HepG2 (cell line): ENCODE results near the gene CCDC73. TPM values are rescaled to one million over a fixed set of nuclear protein-coding genes. Genes with fewer than 3 reads are reported as not detected.

Experiments
- ATAC-seq: fragments of 200-7000 bp; cut with Tn5 transposase; 3 replicates; pipeline ENCODE4 v1.9.1; 2020; ENCODE audit warnings: mild to moderate bottlenecking, moderate library complexity
- BruUV-seq: library from RNA; stranded (reverse); fragments of 400-500 nt; replicated peaks from 2 replicates; lab custom pipeline; 2021; lab: Mats Ljungman, UMichigan
- CTCF ChIA-PET: fragments of 300-600 bp; formaldehyde crosslinking; extraction: SDS; loops from one replicate; lab custom pipeline; 2021; ENCODE audit warnings: low total read pairs, inconsistent platforms, low intra/inter-chr PET ratio; lab: Yijun Ruan, JAX
- POLR2A ChIA-PET: fragments of 350-600 bp; sonication (Branson Sonifier 250); formaldehyde crosslinking; loops from one replicate; lab custom pipeline; 2020; ENCODE audit warnings: antibody characterized with exemption, inconsistent platforms; lab: Yijun Ruan, JAX
- DNase-seq: peaks from one replicate; pipeline ENCODE4 v3.0.0-alpha.2; 2015; ENCODE audit warnings: low spot score
- FAIRE-seq: peaks from 3 replicates; lab custom pipeline; 2011; peaks lifted over from hg19 to GRCh38; lab: Jason Lieb, UNC
- H2AFZ ChIP-seq: one replicate; pipeline ENCODE4 v1.6.1; 2011; ENCODE audit warnings: low read length, inconsistent platforms
- H3K27ac ChIP-seq: fragments of 300-600 bp; 3 replicates; pipeline ENCODE4 v1.8.0; 2011; ENCODE audit warnings: mixed run types, mild to moderate bottlenecking, mixed read lengths, low read length, inconsistent platforms; ENCODE audit not compliant: insufficient read depth; ENCODE audit errors: extremely low read length
- H3K27me3 ChIP-seq, 2 experiments: fragments of 200-600 bp in 1 of 2; 2 replicates in 1 of 2; 3 replicates in 1 of 2; pipeline versions ENCODE4 v1.6.0 to v1.8.0; 2011; ENCODE audit warnings: low read length in 2 of 2, mild to moderate bottlenecking in 2 of 2, moderate library complexity in 2 of 2, inconsistent platforms in 1 of 2; ENCODE audit not compliant: insufficient read depth in 2 of 2, control insufficient read depth in 1 of 2
- H3K36me3 ChIP-seq, 2 experiments: fragments of 200-600 bp in 1 of 2; replicated peaks in 1 of 2; 2 replicates in 1 of 2; 3 replicates in 1 of 2; pipeline versions ENCODE4 v1.5.1 to v1.8.0; 2011; ENCODE audit warnings: low read length in 2 of 2, inconsistent platforms in 1 of 2; ENCODE audit not compliant: insufficient read depth in 2 of 2, control insufficient read depth in 1 of 2
- H3K4me1 ChIP-seq: 2 replicates; pipeline ENCODE4 v1.5.1; 2012; ENCODE audit warnings: low read length, inconsistent platforms; ENCODE audit not compliant: insufficient read depth
- H3K4me2 ChIP-seq: 2 replicates; pipeline ENCODE4 v1.6.0; 2011; ENCODE audit warnings: low read depth, low read length, inconsistent platforms
- H3K4me3 ChIP-seq, 3 experiments: fragments of 200-600 bp in 1 of 3; sonication (generic), shearing (Covaris generic) in 1 of 3; replicated peaks in 1 of 3; 2 replicates each; pipeline ENCODE4 v1.5.1; 2011 to 2016; ENCODE audit warnings: low read length in 3 of 3, inconsistent platforms in 2 of 3, low read depth in 2 of 3, mild to moderate bottlenecking in 2 of 3, control low read depth in 1 of 3, mixed read lengths in 1 of 3; ENCODE audit not compliant: insufficient read depth in 1 of 3
- H3K79me2 ChIP-seq: one replicate; pipeline ENCODE4 v1.6.1; 2011; ENCODE audit warnings: low read length, inconsistent platforms; ENCODE audit not compliant: insufficient read depth
- H3K9ac ChIP-seq: 2 replicates; pipeline ENCODE4 v1.6.0; 2011; ENCODE audit warnings: mild to moderate bottlenecking, low read depth, low read length, inconsistent platforms; ENCODE audit not compliant: insufficient read depth
- H3K9me3 ChIP-seq: 2 replicates; pipeline ENCODE4 v1.5.1; 2012; ENCODE audit warnings: mild to moderate bottlenecking, low read length
- H4K20me1 ChIP-seq: 2 replicates; pipeline ENCODE4 v1.6.0; 2011; ENCODE audit warnings: inconsistent platforms, mild to moderate bottlenecking, low read length, moderate library complexity; ENCODE audit not compliant: insufficient read depth
- AGO1 ChIP-seq: fragments of 200-400 bp; formaldehyde crosslinking; IDR thresholded peaks from 2 replicates; pipeline ENCODE4 v1.6.1; 2017; ENCODE audit warnings: mild to moderate bottlenecking, low read depth, low read length, moderate library complexity; ENCODE audit not compliant: poor library complexity, severe bottlenecking
- ARID3A ChIP-seq: IDR thresholded peaks from 2 replicates; pipeline ENCODE4 v1.6.1; 2012; ENCODE audit warnings: low read depth, low read length, improper control_type of control experiment
- CBX5 ChIP-seq: sonication (generic); formaldehyde crosslinking; IDR thresholded peaks from 2 replicates; pipeline ENCODE4 v1.4.0; 2020; ENCODE audit warnings: missing genetic modification reagents, borderline replicate concordance
- FLYWCH1 ChIP-seq: sonication (generic); formaldehyde crosslinking; IDR thresholded peaks from 2 replicates; pipeline ENCODE4 v1.8.1; 2023; ENCODE audit warnings: mild to moderate bottlenecking, missing genetic modification reagents
- KAT8 ChIP-seq: IDR thresholded peaks from 2 replicates; pipeline ENCODE4 v1.6.1; 2016; ENCODE audit warnings: missing genetic modification reagents, missing compliant biosample characterization
- MAFF ChIP-seq: IDR thresholded peaks from 2 replicates; pipeline ENCODE4 v1.6.1; 2011; ENCODE audit warnings: low read depth, low read length, improper control_type of control experiment
- NR0B2 ChIP-seq: sonication (generic); formaldehyde crosslinking; IDR thresholded peaks from 2 replicates; pipeline ENCODE4 v1.4.0; 2020; ENCODE audit warnings: mild to moderate bottlenecking, missing genetic modification reagents
- NR3C1 ChIP-seq: sonication (generic); formaldehyde crosslinking; IDR thresholded peaks from 2 replicates; pipeline ENCODE4 v1.4.0; 2020; ENCODE audit warnings: missing genetic modification reagents
- POLR2G ChIP-seq: fragments of 200-400 bp; formaldehyde crosslinking; IDR thresholded peaks from 2 replicates; pipeline ENCODE4 v1.6.1; 2018; ENCODE audit warnings: mild to moderate bottlenecking, low read depth, low read length, moderate library complexity
- PREB ChIP-seq: sonication (generic); formaldehyde crosslinking; IDR thresholded peaks from 2 replicates; pipeline ENCODE4 v1.4.0; 2020; ENCODE audit warnings: missing genetic modification reagents
- SP2 ChIP-seq: sonication (generic); formaldehyde crosslinking; IDR thresholded peaks from 2 replicates; pipeline ENCODE4 v1.5.1; 2020; ENCODE audit warnings: mild to moderate bottlenecking, missing genetic modification reagents
- ZKSCAN1 ChIP-seq: fragments of 150-350 bp; IDR thresholded peaks from 2 replicates; pipeline ENCODE4 v1.6.1; 2014; ENCODE audit warnings: low read length
- ZNF292 ChIP-seq: sonication (generic); formaldehyde crosslinking; IDR thresholded peaks from 2 replicates; pipeline ENCODE4 v1.8.1; 2022; ENCODE audit warnings: mild to moderate bottlenecking, low read depth, missing genetic modification reagents, borderline replicate concordance
- ZNF468 ChIP-seq: sonication (generic); formaldehyde crosslinking; IDR thresholded peaks from 2 replicates; pipeline ENCODE4 v1.8.0; 2022; ENCODE audit warnings: mild to moderate bottlenecking, moderate library complexity, missing genetic modification reagents
- ZNF546 ChIP-seq: sonication (generic); formaldehyde crosslinking; conservative IDR thresholded peaks from 2 replicates; pipeline ENCODE4 v1.8.1; 2023; ENCODE audit warnings: mild to moderate bottlenecking, missing genetic modification reagents
- ZNF552 ChIP-seq: sonication (generic); formaldehyde crosslinking; IDR thresholded peaks from 2 replicates; pipeline ENCODE4 v1.9.0; 2022; ENCODE audit warnings: missing genetic modification reagents, mild to moderate bottlenecking, borderline replicate concordance
- ZNF670 ChIP-seq: sonication (generic); formaldehyde crosslinking; IDR thresholded peaks from 2 replicates; pipeline ENCODE4 v1.8.0; 2022; ENCODE audit warnings: mild to moderate bottlenecking, missing genetic modification reagents, borderline replicate concordance
- ZNF672 ChIP-seq: sonication (generic); formaldehyde crosslinking; IDR thresholded peaks from 2 replicates; pipeline ENCODE4 v1.8.1; 2022; ENCODE audit warnings: missing genetic modification reagents
- ZNF850 ChIP-seq: sonication (generic); formaldehyde crosslinking; conservative IDR thresholded peaks from 2 replicates; pipeline ENCODE4 v1.9.0; 2021; ENCODE audit warnings: mild to moderate bottlenecking, missing genetic modification reagents
- WGBS: methylation state at CpG from one replicate; pipeline ENCODE4 v1.1.6; 2017; ENCODE audit warnings: low lambda C conversion rate; 5-methylcytosine and 5-hydroxymethylcytosine counted together
- in situ Hi-C: cut with HindIII; loops from 2 replicates; pipeline ENCODE4 v1.10.0; 2017; ENCODE audit warnings: low pct_unique_long_range_greater_than_20kb; ENCODE audit not compliant: extremely low pct_ligation_motif_present
- intact Hi-C: fragments of 100-400 bp; cut with micrococcal nuclease; formaldehyde crosslinking; loops from one replicate; pipeline ENCODE4 v1.10.0; 2022; ENCODE audit not compliant: unreplicated experiment
- polyA plus RNA-seq, 8 experiments: library from polyadenylated mRNA; depleted of rRNA in 3 of 8; stranded (reverse) in 7 of 8; unstranded in 1 of 8; fragments of >200 nt; fragmentation: Illumina TruSeq in 4 of 8; extraction: Trizol in 4 of 8; gene quantifications; 2 replicates each; pipeline versions ENCODE4 v1.2.1 to v1.2.3, GENCODE V29; 2011 to 2016; ENCODE audit warnings: low read depth in 4 of 8, missing spikeins in 1 of 8, mixed read lengths in 1 of 8; ENCODE audit not compliant: insufficient read depth in 1 of 8
- total RNA-seq, 5 experiments: library from RNA; depleted of rRNA; stranded (reverse); fragments of >200 nt; fragmentation: Illumina TruSeq; extraction: Trizol; gene quantifications; 2 replicates each; pipeline ENCODE4 v1.2.3, GENCODE V29; 2016; ENCODE audit warnings: low read depth in 1 of 5
- TF ChIP-seq, protein P1 (sequence below): IDR thresholded peaks from 2 replicates; pipeline ENCODE4 v1.6.1; 2018; ENCODE audit warnings: missing genetic modification reagents

CCDC73 gene
- total and polyA plus RNA-seq, 2 of the 13 experiments (the other 11 are each of a cell fraction or from before 2014, with no cell fraction given) = 0.01 to 0.11 TPM

GRCh38 chr11:32752001-32752400 is 42.5 kb downstream of the CCDC73 start:
- H3K27ac ChIP-seq = no peak overlapping the region
- H2AFZ ChIP-seq = no peak overlapping the region
- no peak overlapping the region for H3K4me2 ChIP-seq
- DNase-seq (no peak), FAIRE-seq (no peak), ATAC-seq (no peak)
- H3K27me3 ChIP-seq = peaks cover 0 to 1% of the 10 kb centered on the region in 2 experiments; a peak in 1 of 5 replicates
- no peaks in the 10 kb centered on the region for H4K20me1 ChIP-seq
- H3K9me3 ChIP-seq = no peaks in the 10 kb centered on the region
- H3K36me3 ChIP-seq = no peaks in the 10 kb centered on the region
- BruUV-seq = no TSS peak
- no peaks in the 10 kb centered on the region for H3K4me1 ChIP-seq
- WGBS = 52% methylated on average over 2 of the region's 2 CpGs
- in situ Hi-C loops (no loop called here), intact Hi-C loops (no loop called here)
- H3K4me3 ChIP-seq = no peak overlapping the region
- CTCF ChIA-PET = no interaction called here
- H3K79me2 ChIP-seq = no peaks in the 10 kb centered on the region
- TF ChIP-seq NR0B2 (CRISPR knock-in tag) = no peak
- TF ChIP-seq NR3C1 (CRISPR knock-in tag) = no peak
- TF ChIP-seq, protein P1, sequence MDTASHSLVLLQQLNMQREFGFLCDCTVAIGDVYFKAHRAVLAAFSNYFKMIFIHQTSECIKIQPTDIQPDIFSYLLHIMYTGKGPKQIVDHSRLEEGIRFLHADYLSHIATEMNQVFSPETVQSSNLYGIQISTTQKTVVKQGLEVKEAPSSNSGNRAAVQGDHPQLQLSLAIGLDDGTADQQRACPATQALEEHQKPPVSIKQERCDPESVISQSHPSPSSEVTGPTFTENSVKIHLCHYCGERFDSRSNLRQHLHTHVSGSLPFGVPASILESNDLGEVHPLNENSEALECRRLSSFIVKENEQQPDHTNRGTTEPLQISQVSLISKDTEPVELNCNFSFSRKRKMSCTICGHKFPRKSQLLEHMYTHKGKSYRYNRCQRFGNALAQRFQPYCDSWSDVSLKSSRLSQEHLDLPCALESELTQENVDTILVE (CRISPR knock-in tag) = no peak
- no peak for TF ChIP-seq ZNF292
- no peak for TF ChIP-seq AGO1
- TF ChIP-seq ZNF672 (CRISPR knock-in tag) = no peak
- no peak for TF ChIP-seq ZNF670 (CRISPR knock-in tag)
- TF ChIP-seq KAT8 (CRISPR knock-in tag) = no peak
- no peak for TF ChIP-seq ZNF850 (CRISPR knock-in tag)
- TF ChIP-seq FLYWCH1 = no peak
- TF ChIP-seq POLR2G = no peak
- no peak for TF ChIP-seq CBX5 (CRISPR knock-in tag)
- no peak for TF ChIP-seq ZKSCAN1
- TF ChIP-seq ARID3A = no peak
- TF ChIP-seq MAFF = no peak
- no peak for TF ChIP-seq ZNF468 (CRISPR knock-in tag)
- TF ChIP-seq ZNF552 (CRISPR knock-in tag) = no peak
- TF ChIP-seq SP2 = no peak
- no peak for TF ChIP-seq PREB
- no peak for TF ChIP-seq ZNF546 (CRISPR knock-in tag)
- H3K9ac ChIP-seq = no peak overlapping the region
- POLR2A ChIA-PET = no interaction called here
